ENCODE measurements around the gene MRPS14. TPM values are rescaled to one million over a fixed set of nuclear protein-coding genes. Genes with fewer than 3 reads are reported as not detected.

The MRPS14 gene
- total RNA-seq, 2 donors from 2014 or later = 30.4 to 36.2 TPM

DNA sequence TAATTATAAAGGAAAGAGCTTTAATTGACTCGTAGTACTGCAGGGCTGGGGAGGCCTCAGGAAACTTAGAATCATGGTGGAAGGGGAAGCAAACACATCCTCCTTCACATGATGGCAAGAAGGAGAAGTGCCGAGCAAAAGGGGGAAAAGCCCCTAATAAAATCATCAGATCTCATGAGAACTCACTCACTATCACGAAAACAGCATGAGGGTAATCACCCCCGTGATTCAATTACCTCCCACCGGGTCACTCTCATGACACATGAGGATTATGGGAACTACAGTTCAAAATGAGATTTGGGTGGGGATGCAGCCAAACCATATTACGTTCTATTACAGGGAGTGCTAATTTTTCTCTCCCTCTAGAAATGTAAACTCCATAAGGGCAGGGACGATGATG, 14.2 kb upstream of the MRPS14 start:
- Histone ChIP-seq H3K4me3 (no peak overlapping the region), H3K4me1 (no peaks in the 10 kb centered on the region)
- TF ChIP-seq, protein P1, sequence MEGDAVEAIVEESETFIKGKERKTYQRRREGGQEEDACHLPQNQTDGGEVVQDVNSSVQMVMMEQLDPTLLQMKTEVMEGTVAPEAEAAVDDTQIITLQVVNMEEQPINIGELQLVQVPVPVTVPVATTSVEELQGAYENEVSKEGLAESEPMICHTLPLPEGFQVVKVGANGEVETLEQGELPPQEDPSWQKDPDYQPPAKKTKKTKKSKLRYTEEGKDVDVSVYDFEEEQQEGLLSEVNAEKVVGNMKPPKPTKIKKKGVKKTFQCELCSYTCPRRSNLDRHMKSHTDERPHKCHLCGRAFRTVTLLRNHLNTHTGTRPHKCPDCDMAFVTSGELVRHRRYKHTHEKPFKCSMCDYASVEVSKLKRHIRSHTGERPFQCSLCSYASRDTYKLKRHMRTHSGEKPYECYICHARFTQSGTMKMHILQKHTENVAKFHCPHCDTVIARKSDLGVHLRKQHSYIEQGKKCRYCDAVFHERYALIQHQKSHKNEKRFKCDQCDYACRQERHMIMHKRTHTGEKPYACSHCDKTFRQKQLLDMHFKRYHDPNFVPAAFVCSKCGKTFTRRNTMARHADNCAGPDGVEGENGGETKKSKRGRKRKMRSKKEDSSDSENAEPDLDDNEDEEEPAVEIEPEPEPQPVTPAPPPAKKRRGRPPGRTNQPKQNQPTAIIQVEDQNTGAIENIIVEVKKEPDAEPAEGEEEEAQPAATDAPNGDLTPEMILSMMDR (IDR thresholded peaks at IDR 0.05) = no peak

DNA sequence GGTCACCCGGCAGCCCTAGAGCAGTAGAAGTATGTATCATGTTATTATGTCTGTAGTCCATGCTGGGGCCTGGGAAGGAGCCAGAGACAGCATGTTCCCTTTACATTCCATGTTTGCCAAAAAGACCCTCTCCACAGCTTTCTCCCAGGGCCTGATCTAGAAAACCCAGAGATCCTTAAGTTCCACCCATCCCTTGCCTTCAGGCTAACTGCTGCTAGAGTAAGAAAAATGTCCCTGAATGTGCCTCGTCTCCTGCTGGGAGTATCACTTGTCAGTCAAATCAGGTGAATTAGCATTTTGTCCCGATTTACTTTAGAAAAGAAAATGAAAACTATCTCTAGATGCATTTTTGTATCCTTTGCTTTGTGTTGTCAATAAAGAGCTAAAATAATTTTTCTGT, 13.3 kb upstream of the MRPS14 start:
- H3K36me3 ChIP-seq = no peaks in the 10 kb centered on the region
- no peaks in the 10 kb centered on the region for H3K4me1 ChIP-seq
- no peak overlapping the region for H3K9ac ChIP-seq (ENCODE audit: low read depth in 2 of 2, low read length in 2 of 2)
- H3K27me3 ChIP-seq = no peaks in the 10 kb centered on the region
- TF ChIP-seq, protein P1 (IDR thresholded peaks at IDR 0.05) = no peak
- intact Hi-C loops (cut with DNase I) = no loop called here
- no peak for DNase-seq
- H3K4me3 ChIP-seq = no peak overlapping the region
- no peak overlapping the region for H3K27ac ChIP-seq
- H3K9me3 ChIP-seq = no peaks in the 10 kb centered on the region

More for the DNA sequence above, 14.2 kb upstream of the MRPS14 start:
- Histone ChIP-seq H3K27ac (no peak overlapping the region), H3K36me3 (no peaks in the 10 kb centered on the region), H3K27me3 (no peaks in the 10 kb centered on the region), H3K9ac (ENCODE audit: low read depth in 2 of 2, low read length in 2 of 2) (no peak overlapping the region), H3K9me3 (no peaks in the 10 kb centered on the region)
- intact Hi-C loops (cut with DNase I) = no loop called here
- DNase-seq = no peak

DNA sequence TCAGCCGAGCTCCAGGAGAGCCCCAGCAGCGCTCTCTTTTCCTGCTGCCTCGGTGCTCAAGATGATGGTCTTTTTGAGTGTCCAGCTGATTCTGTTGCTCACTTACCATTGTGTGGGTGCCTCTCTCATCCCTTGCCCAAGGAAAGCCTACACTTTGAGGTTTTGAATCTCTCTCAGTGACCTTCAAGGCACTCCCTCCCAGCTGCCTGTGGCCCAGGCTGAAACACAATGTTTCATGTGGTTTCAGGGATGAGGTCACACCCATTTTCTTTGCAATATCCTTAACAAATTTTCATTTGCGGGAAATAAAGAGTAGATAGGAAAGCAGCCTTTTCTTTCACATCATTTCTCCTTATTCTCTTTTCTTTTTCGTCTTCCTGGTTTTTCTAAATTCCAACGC, 12.6 kb upstream of the MRPS14 start:
- Histone ChIP-seq H3K9me3 (no peaks in the 10 kb centered on the region), H3K27ac (no peak overlapping the region), H3K4me1 (no peaks in the 10 kb centered on the region), H3K4me3 (no peak overlapping the region), H3K36me3 (no peaks in the 10 kb centered on the region), H3K9ac (ENCODE audit: low read depth in 2 of 2, low read length in 2 of 2) (no peak overlapping the region), H3K27me3 (no peaks in the 10 kb centered on the region)
- intact Hi-C loops (cut with DNase I) = no loop called here
- TF ChIP-seq, protein P1 (IDR thresholded peaks at IDR 0.05) = no peak
- DNase-seq = no peak

DNA sequence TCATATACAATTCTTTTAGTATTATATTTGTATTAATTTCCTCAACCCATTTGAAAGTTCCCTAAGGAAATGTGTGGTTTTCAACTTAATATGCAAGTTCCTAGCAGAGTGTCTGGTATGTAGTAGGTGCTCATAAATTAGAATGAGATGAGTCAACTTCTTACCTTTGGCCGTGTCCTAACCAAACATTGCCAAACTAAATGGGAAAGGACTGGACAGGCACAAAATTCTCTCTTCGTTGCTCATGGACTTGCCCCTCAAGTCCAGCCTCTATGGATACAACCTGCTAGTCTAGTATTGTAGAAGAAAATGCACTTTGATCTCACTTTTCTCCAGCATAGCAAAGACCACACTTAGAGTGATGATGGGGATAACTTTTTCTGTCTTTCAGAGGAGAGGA, 11.6 kb upstream of the MRPS14 start:
- Histone ChIP-seq H3K9me3 (no peaks in the 10 kb centered on the region), H3K4me3 (no peak overlapping the region), H3K27ac (no peak overlapping the region), H3K4me1 (no peaks in the 10 kb centered on the region), H3K9ac (ENCODE audit: low read depth in 2 of 2, low read length in 2 of 2) (no peak overlapping the region), H3K36me3 (no peaks in the 10 kb centered on the region), H3K27me3 (no peaks in the 10 kb centered on the region)
- intact Hi-C loops (cut with DNase I) = loop anchor here (5.0 kb wide), 2 partner anchors 88 to 283 kb away; no protein-coding TSS in a partner anchor
- TF ChIP-seq, protein P1 (IDR thresholded peaks at IDR 0.05) = no peak
- DNase-seq = no peak

DNA sequence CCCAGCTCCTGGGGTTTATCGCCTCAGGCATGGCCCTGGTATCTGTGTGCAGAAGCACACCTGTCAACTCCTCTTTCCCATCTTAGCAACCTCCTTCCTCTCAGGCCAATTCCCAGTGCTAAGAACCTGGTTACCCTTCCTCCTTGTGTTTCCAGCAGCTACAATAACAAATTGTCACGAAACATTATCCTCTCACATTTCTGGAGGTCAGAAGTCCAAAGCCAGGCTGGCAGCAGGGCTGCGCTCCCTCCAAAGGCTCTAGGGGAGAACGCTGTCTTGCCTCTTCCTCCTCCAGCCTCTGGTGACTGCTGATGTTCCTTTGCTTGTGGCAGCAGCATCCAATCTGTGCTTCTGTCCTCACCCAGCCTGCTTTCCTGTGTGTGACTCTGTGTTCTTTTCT, 10.7 kb upstream of the MRPS14 start:
- TF ChIP-seq, protein P1 (IDR thresholded peaks at IDR 0.05) = no peak
- Histone ChIP-seq H3K4me1 (no peaks in the 10 kb centered on the region), H3K36me3 (no peaks in the 10 kb centered on the region), H3K27ac (no peak overlapping the region), H3K9ac (ENCODE audit: low read depth in 2 of 2, low read length in 2 of 2) (no peak overlapping the region), H3K4me3 (no peak overlapping the region), H3K9me3 (no peaks in the 10 kb centered on the region), H3K27me3 (no peaks in the 10 kb centered on the region)
- DNase-seq = no peak
- intact Hi-C loops (cut with DNase I) = loop anchor here (5.0 kb wide), 2 partner anchors 88 to 283 kb away; no protein-coding TSS in a partner anchor

Data from colonic mucosa (tissue), 4 donors.